Mammary epithelial cell (primary cell): ENCODE data around the gene FOXK1.

Experiments
- CTCF ChIP-seq, 2 donors: IDR thresholded peaks in 1 of 2; conservative IDR thresholded peaks in 1 of 2; 2 replicates each; pipeline ENCODE4 v1.5.1; 2011 to 2012; ENCODE audit warnings: inconsistent platforms in 2 of 2, low read length in 2 of 2, mild to moderate bottlenecking in 2 of 2, control low read depth in 1 of 2, low read depth in 1 of 2; ENCODE audit not compliant: insufficient read depth in 1 of 2; ENCODE audit errors: extremely low read depth in 1 of 2
- EZH2 ChIP-seq: IDR thresholded peaks from 2 replicates; pipeline ENCODE4 v1.6.1; 2012; ENCODE audit warnings: low read length, inconsistent platforms, borderline replicate concordance

- TF ChIP-seq CTCF (conservative IDR thresholded peaks at IDR 0.05 in 1 of 2, IDR thresholded peaks at IDR 0.05 in 1 of 2; ENCODE audit: extremely low read depth in 1 of 2, insufficient read depth in 1 of 2, low read depth in 1 of 2, low read length in 2 of 2) (no peak), EZH2 (no peak)
Measured at GRCh38 chr7:4687956-4688355, 5.9 kb downstream of the FOXK1 start.
